GM12875 (cell line): ENCODE data around the gene SH3BGR.

ENCODE experiments used
- H3K4me3 ChIP-seq: one replicate; pipeline ENCODE4 v1.5.1; 2011; ENCODE audit warnings: low read depth, low read length, control low read depth
- CTCF ChIP-seq: IDR thresholded peaks from 2 replicates; pipeline ENCODE4 v1.5.1; 2011; ENCODE audit warnings: low read depth, mild to moderate bottlenecking, control low read depth, inconsistent platforms, low read length, moderate library complexity, borderline replicate concordance; ENCODE audit not compliant: insufficient read depth

Gene SH3BGR

GRCh38 chr21:39542736-39543135, 91.0 kb downstream of the SH3BGR start:
- no peak for TF ChIP-seq CTCF
- no peak overlapping the region for H3K4me3 ChIP-seq

GRCh38 chr21:39546522-39546921, 94.8 kb downstream of the SH3BGR start:
- H3K4me3 ChIP-seq, result no peak overlapping the region
- TF ChIP-seq CTCF, result no peak

- H3K4me3 ChIP-seq, result no peak overlapping the region
- no peak for TF ChIP-seq CTCF
Measured at GRCh38 chr21:39552856-39553255, 101.1 kb downstream of the SH3BGR start.

GRCh38 chr21:39553331-39553730, 101.6 kb downstream of the SH3BGR start:
- H3K4me3 ChIP-seq, result no peak overlapping the region
- no peak for TF ChIP-seq CTCF

- no peak overlapping the region for H3K4me3 ChIP-seq
- no peak for TF ChIP-seq CTCF
Measured at GRCh38 chr21:39555911-39556590, 104.3 kb downstream of the SH3BGR start.

- TF ChIP-seq CTCF, result no peak
- no peak overlapping the region for H3K4me3 ChIP-seq
Measured at GRCh38 chr21:39559511-39559910, 107.7 kb downstream of the SH3BGR start.

GRCh38 chr21:39561140-39561539, 109.4 kb downstream of the SH3BGR start:
- TF ChIP-seq CTCF, result no peak
- H3K4me3 ChIP-seq, result no peak overlapping the region
